ENCODE measurements around the gene RNF144A. TPM values are rescaled to one million over a fixed set of nuclear protein-coding genes. Genes with fewer than 3 reads are reported as not detected.

RNF144A gene
- total and polyA plus RNA-seq, 10 of the 15 experiments (the other 5 are each of a cell fraction or from before 2014, with no cell fraction given): 0.02 to 12.1 (median 0.48) TPM; not detected in 1

GRCh38 chr2:6994536-6995128, 77.4 kb downstream of the RNF144A start:
- Histone ChIP-seq H3K4me2 (ENCODE audit: control insufficient read depth, insufficient read depth) (no peak overlapping the region), H3K9ac (ENCODE audit: control insufficient read depth, insufficient read depth, low read length) (no peak overlapping the region), H3K4me3 (no peak overlapping the region), H3K36me3 (ENCODE audit: control insufficient read depth in 2 of 2, insufficient read depth in 2 of 2, low read length in 1 of 2) (no peaks in the 10 kb centered on the region), H3K79me2 (ENCODE audit: control insufficient read depth, insufficient read depth, low read length) (no peaks in the 10 kb centered on the region), H3K27me3 (replicated peaks in 1 of 2; ENCODE audit: control insufficient read depth in 2 of 2, insufficient read depth in 2 of 2, low read length in 1 of 2) (no peaks in the 10 kb centered on the region; a peak in 1 of 4 replicates), H3K9me3 (replicated peaks; ENCODE audit: control insufficient read depth, insufficient read depth, low read length) (no peaks in the 10 kb centered on the region; the same call in 2 of the 3 replicates), H4K20me1 (ENCODE audit: control insufficient read depth, insufficient read depth) (no peaks in the 10 kb centered on the region), H2AFZ (ENCODE audit: control insufficient read depth, low read depth, low read length) (no peak overlapping the region), H3K27ac (ENCODE audit: control insufficient read depth, insufficient read depth) (no peak overlapping the region), H3K4me1 (ENCODE audit: control insufficient read depth, insufficient read depth, low read length) (peaks cover 11% of the 10 kb centered on the region)
- no TSS peak for BruUV-seq (replicated peaks)
- intact Hi-C loops (cut with micrococcal nuclease; ENCODE audit: unreplicated experiment) (no loop called here), in situ Hi-C loops (cut with MboI) (no loop called here)
- 62% methylated on average over 12 of the region's 12 CpGs for WGBS (ENCODE audit: insufficient coverage, insufficient replicate concordance, low lambda C conversion rate, missing lambda C conversion rate)
- no peak for DNase-seq (ENCODE audit: low read depth, low spot score)
- TF ChIP-seq TCF3 (IDR thresholded peaks at IDR 0.05; ENCODE audit: borderline replicate concordance, insufficient read depth, low read depth, low read length) (no peak), USF2 (IDR thresholded peaks at IDR 0.05; ENCODE audit: borderline replicate concordance, low read depth, low read length) (no peak), TARDBP (IDR thresholded peaks at IDR 0.05; ENCODE audit: borderline replicate concordance) (no peak), FOXM1 (IDR thresholded peaks at IDR 0.05; ENCODE audit: low read depth, low read length) (no peak), CHD2 (IDR thresholded peaks at IDR 0.05; ENCODE audit: borderline replicate concordance, low read depth, low read length) (no peak), ZNF384 (IDR thresholded peaks at IDR 0.05; ENCODE audit: borderline replicate concordance, low read depth, low read length) (no peak), NBN (IDR thresholded peaks at IDR 0.05) (no peak), TCF12 (IDR thresholded peaks at IDR 0.05; ENCODE audit: low read depth, low read length) (no peak), RUNX3 (IDR thresholded peaks at IDR 0.05; ENCODE audit: low read length) (no peak), ETV6 (conservative IDR thresholded peaks at IDR 0.05 in 1 of 2, IDR thresholded peaks at IDR 0.05 in 1 of 2; ENCODE audit: borderline replicate concordance in 1 of 2, low read depth in 1 of 2) (no peak)
- ChIA-PET POLR2A (interaction anchor here (0.6 kb wide), 1 partner anchor 31 kb away, joined by 3 read pairs; no protein-coding TSS in a partner anchor), RAD21 (ENCODE audit: unreplicated experiment) (no interaction called here), SMC1A (ENCODE audit: uncharacterized antibody, unreplicated experiment) (interaction anchor here (0.7 to 2.2 kb wide), 4 partner anchors 19 to 83 kb away, joined by 3 to 6 read pairs (median 3); no protein-coding TSS in a partner anchor), CTCF (interaction anchor here (1.0 to 2.0 kb wide), 5 partner anchors 9 to 98 kb away, joined by 3 to 7 read pairs (median 6); no protein-coding TSS in a partner anchor)
- no peak for FAIRE-seq
- ATAC-seq: no peak
